IMR-90 (cell line): ENCODE measurements around the gene AXIN1. TPM values are rescaled to one million over a fixed set of nuclear protein-coding genes. Genes with fewer than 3 reads are reported as not detected.

Source experiments
- ATAC-seq: fragments of 200-7000 bp; cut with Tn5 transposase; 2 replicates; pipeline ENCODE4 v1.9.1; 2020; ENCODE audit warnings: low read depth, mild to moderate bottlenecking, moderate library complexity
- BruUV-seq: library from RNA; stranded (reverse); fragments of 400-500 nt; replicated peaks from 2 replicates; lab custom pipeline; 2021; lab: Mats Ljungman, UMichigan
- CTCF ChIA-PET: fragments of 300-600 bp; formaldehyde crosslinking; extraction: SDS; loops from one replicate; lab custom pipeline; 2021; ENCODE audit warnings: antibody characterized with exemption; lab: Yijun Ruan, JAX
- POLR2A ChIA-PET: fragments of 300-600 bp; sonication (Branson Sonifier 250); formaldehyde crosslinking; loops from one replicate; lab custom pipeline; 2022; ENCODE audit warnings: antibody characterized with exemption; ENCODE audit not compliant: unreplicated experiment; lab: Charles Lee
- DNase-seq: peaks from one replicate; pipeline ENCODE4 v3.0.0; 2013
- H2AFZ ChIP-seq: replicated peaks from 2 replicates; pipeline ENCODE3; 2013; ENCODE audit warnings: low read length, mild to moderate bottlenecking; ENCODE audit not compliant: poor library complexity
- H2AK5ac ChIP-seq: 2 replicates; pipeline ENCODE4 v1.6.1; 2013; ENCODE audit warnings: low read depth, low read length, inconsistent platforms
- H2AK9ac ChIP-seq: replicated peaks from 2 replicates; pipeline ENCODE3; 2013; ENCODE audit warnings: mild to moderate bottlenecking, low read depth, low read length, moderate library complexity; ENCODE audit not compliant: poor library complexity
- H2BK120ac ChIP-seq: 2 replicates; pipeline ENCODE4 v1.6.1; 2013; ENCODE audit warnings: low read depth, low read length, inconsistent platforms
- H2BK15ac ChIP-seq: 3 replicates; pipeline ENCODE4 v1.6.1; 2013; ENCODE audit warnings: low read depth, low read length, inconsistent platforms
- H2BK20ac ChIP-seq: 2 replicates; pipeline ENCODE4 v1.6.1; 2013; ENCODE audit warnings: low read depth, mild to moderate bottlenecking, inconsistent platforms, low read length, moderate library complexity
- H2BK5ac ChIP-seq: 2 replicates; pipeline ENCODE4 v1.6.1; 2013; ENCODE audit warnings: mild to moderate bottlenecking, low read depth, low read length, inconsistent platforms; ENCODE audit not compliant: poor library complexity, severe bottlenecking
- H3K14ac ChIP-seq: replicated peaks from 2 replicates; pipeline ENCODE4 v1.6.1; 2013; ENCODE audit warnings: low read depth, low read length, inconsistent platforms
- H3K18ac ChIP-seq: 2 replicates; pipeline ENCODE4 v1.6.1; 2013; ENCODE audit warnings: low read depth, low read length, control low read depth
- H3K23ac ChIP-seq: 2 replicates; pipeline ENCODE4 v1.6.1; 2013; ENCODE audit warnings: low read depth, low read length, inconsistent platforms
- H3K27ac ChIP-seq: 2 replicates; pipeline ENCODE4 v1.5.1; 2013; ENCODE audit warnings: mild to moderate bottlenecking, control low read depth, low read length; ENCODE audit not compliant: insufficient read depth
- H3K27me3 ChIP-seq: 2 replicates; pipeline ENCODE4 v1.6.1; 2013; ENCODE audit warnings: low read length; ENCODE audit not compliant: control insufficient read depth, insufficient read depth
- H3K36me3 ChIP-seq: 2 replicates; pipeline ENCODE4 v1.6.1; 2013; ENCODE audit warnings: low read length, mixed read lengths; ENCODE audit not compliant: control insufficient read depth, insufficient read depth
- H3K4ac ChIP-seq: 2 replicates; pipeline ENCODE4 v1.6.1; 2013; ENCODE audit warnings: low read depth, low read length, inconsistent platforms
- H3K4me1 ChIP-seq: 2 replicates; pipeline ENCODE4 v1.6.1; 2013; ENCODE audit warnings: low read length, mixed read lengths; ENCODE audit not compliant: control insufficient read depth, insufficient read depth
- H3K4me2 ChIP-seq: 2 replicates; pipeline ENCODE4 v1.6.1; 2013; ENCODE audit warnings: low read depth, mild to moderate bottlenecking, control low read depth, low read length, moderate library complexity
- H3K4me3 ChIP-seq: 2 replicates; pipeline ENCODE4 v1.5.1; 2013; ENCODE audit warnings: low read depth, mild to moderate bottlenecking, control low read depth, low read length, moderate library complexity; ENCODE audit not compliant: insufficient read depth
- H3K56ac ChIP-seq: 2 replicates; pipeline ENCODE4 v1.6.1; 2013; ENCODE audit warnings: low read length, inconsistent platforms; ENCODE audit not compliant: insufficient read depth; ENCODE audit errors: extremely low read depth
- H3K79me1 ChIP-seq, 2 experiments: 2 replicates each; pipeline ENCODE4 v1.6.1; 2013; ENCODE audit warnings: low read length in 2 of 2, inconsistent platforms in 1 of 2, low read depth in 1 of 2
- H3K9ac ChIP-seq: 2 replicates; pipeline ENCODE4 v1.6.1; 2013; ENCODE audit warnings: low read depth, low read length, control low read depth
- H3K9me1 ChIP-seq: 2 replicates; pipeline ENCODE4 v1.6.1; 2013; ENCODE audit warnings: low read length, inconsistent platforms; ENCODE audit not compliant: insufficient read depth
- H3K9me3 ChIP-seq: 2 replicates; pipeline ENCODE4 v1.6.1; 2013; ENCODE audit warnings: low read length; ENCODE audit not compliant: control insufficient read depth, insufficient read depth
- H4K20me1 ChIP-seq: 2 replicates; pipeline ENCODE4 v1.6.1; 2013; ENCODE audit warnings: low read length, inconsistent platforms; ENCODE audit not compliant: insufficient read depth
- H4K5ac ChIP-seq: 2 replicates; pipeline ENCODE4 v1.6.1; 2013; ENCODE audit warnings: mild to moderate bottlenecking, low read depth, low read length, control low read depth
- H4K8ac ChIP-seq, 2 experiments: 2 replicates each; pipeline ENCODE4 v1.6.1; 2013; ENCODE audit warnings: low read depth in 2 of 2, low read length in 2 of 2, control low read depth in 1 of 2, inconsistent platforms in 1 of 2
- H4K91ac ChIP-seq: 2 replicates; pipeline ENCODE4 v1.6.1; 2013; ENCODE audit warnings: low read depth, low read length, inconsistent platforms; ENCODE audit not compliant: insufficient read depth
- BHLHE40 ChIP-seq: fragments of 150-350 bp; IDR thresholded peaks from 2 replicates; pipeline ENCODE4 v1.6.1; 2016; ENCODE audit warnings: mild to moderate bottlenecking, low read depth, low read length
- CHD1 ChIP-seq: IDR thresholded peaks from 2 replicates; pipeline ENCODE4 v1.6.1; 2012; ENCODE audit warnings: low read depth, low read length, improper control_type of control experiment
- FOS ChIP-seq: fragments of 150-350 bp; IDR thresholded peaks from 2 replicates; pipeline ENCODE4 v1.6.1; 2016; ENCODE audit warnings: low read depth, low read length
- MAZ ChIP-seq: IDR thresholded peaks from 2 replicates; pipeline ENCODE4 v1.6.1; 2012; ENCODE audit warnings: low read depth, mild to moderate bottlenecking, low read length, improper control_type of control experiment, moderate library complexity, borderline replicate concordance
- MXI1 ChIP-seq: IDR thresholded peaks from 2 replicates; pipeline ENCODE4 v1.6.1; 2012; ENCODE audit warnings: low read depth, mild to moderate bottlenecking, low read length, moderate library complexity, borderline replicate concordance
- RAD21 ChIP-seq: IDR thresholded peaks from 2 replicates; pipeline ENCODE4 v1.6.1; 2012; ENCODE audit warnings: low read length, improper control_type of control experiment
- RCOR1 ChIP-seq: IDR thresholded peaks from 2 replicates; pipeline ENCODE4 v1.6.1; 2012; ENCODE audit warnings: mild to moderate bottlenecking, low read length, improper control_type of control experiment; ENCODE audit not compliant: insufficient replicate concordance
- WGBS, 2 experiments: methylation state at CpG; one replicate each; pipeline versions ENCODE4 v1.1.5 to v1.1.7; 2013; ENCODE audit warnings: missing lambda C conversion rate in 2 of 2; ENCODE audit not compliant: insufficient read length in 1 of 2; ENCODE audit errors: extremely low coverage in 2 of 2; 5-methylcytosine and 5-hydroxymethylcytosine counted together
- dilution Hi-C: fragments of 300-500 bp; cut with HindIII; formaldehyde crosslinking; loops from one replicate; pipeline ENCODE4 v1.14.3; 2018; ENCODE audit warnings: low sequenced_read_pairs; ENCODE audit not compliant: unreplicated experiment
- in situ Hi-C: fragments of 300-500 bp; cut with MboI; formaldehyde crosslinking; loops from 3 replicates; pipeline ENCODE4 v1.14.3; 2019; ENCODE audit warnings: low sequenced_read_pairs, inconsistent platforms, mixed read lengths
- intact Hi-C: fragments of 100-400 bp; cut with micrococcal nuclease; formaldehyde crosslinking; loops from 2 replicates; pipeline ENCODE4 v1.10.0; 2022
- polyA plus RNA-seq, 3 experiments: library from polyadenylated mRNA; depleted of rRNA; stranded (reverse); fragments of >200 nt; gene quantifications; 2 replicates each; pipeline ENCODE4 v1.2.3, GENCODE V29; 2012; ENCODE audit warnings: low replicate concordance in 1 of 3
- total RNA-seq: library from RNA; depleted of rRNA; stranded (reverse); fragments of >200 nt; gene quantifications from 2 replicates; pipeline ENCODE4 v1.2.3, GENCODE V29; 2012
- TF ChIP-seq, protein P1 (sequence below): fragments of 150-350 bp; IDR thresholded peaks from 2 replicates; pipeline ENCODE4 v1.6.1; 2016; ENCODE audit warnings: low read depth, mild to moderate bottlenecking, low read length, moderate library complexity, borderline replicate concordance
- TF ChIP-seq, protein P2 (sequence below): fragments of 150-350 bp; IDR thresholded peaks from 2 replicates; pipeline ENCODE4 v1.6.1; 2017; ENCODE audit warnings: mild to moderate bottlenecking, antibody characterized with exemption, low read length, low read depth

AXIN1 gene
- total and polyA plus RNA-seq, 2 of the 4 experiments (the other 2 are of a cell fraction) = 10.9 to 14.2 TPM

DNA sequence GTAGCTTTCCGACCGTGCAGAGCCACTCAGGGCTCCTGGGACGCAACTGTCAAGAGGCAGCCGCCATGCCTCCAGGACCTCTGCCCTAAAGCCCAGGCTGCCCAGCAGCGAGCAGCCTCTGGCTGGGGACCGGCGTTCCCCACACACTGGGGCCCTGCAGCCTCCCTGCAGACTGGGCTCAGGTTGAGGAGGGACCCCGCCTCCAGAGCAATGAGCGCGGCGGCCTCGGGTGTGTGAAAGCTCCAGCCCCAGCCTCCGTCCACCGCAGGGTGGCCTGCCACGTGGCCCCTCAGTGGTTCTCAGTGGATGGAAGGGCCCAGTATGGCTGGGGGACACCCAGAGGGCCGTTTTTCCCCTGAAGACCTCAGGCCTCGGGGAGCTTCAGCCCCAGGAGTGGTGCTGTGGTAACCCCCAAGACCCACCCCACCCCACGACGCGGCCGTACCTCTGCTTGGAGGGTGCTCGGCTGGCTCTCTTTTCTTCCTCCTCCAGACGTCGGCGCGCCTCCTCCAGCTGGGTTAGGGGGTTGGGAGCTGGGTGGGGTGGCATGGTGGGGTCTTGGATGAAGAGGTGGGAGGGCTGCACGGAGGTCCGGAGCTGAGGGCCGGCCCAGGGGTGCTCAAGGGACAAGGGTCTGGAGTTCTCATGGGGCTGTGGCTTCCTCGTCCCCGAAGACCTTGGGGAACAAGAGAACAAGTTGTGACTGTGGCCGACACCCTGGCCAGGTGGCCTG is 59.3 kb downstream of the AXIN1 start:
- 94% methylated on average over 10 of the region's 32 CpGs; no CpG with 5 or more reads in 1 of the 2 experiments for WGBS, 2 experiments
- TF ChIP-seq BHLHE40 (no peak), RAD21 (no peak), FOS (no peak), MAZ (no peak), RCOR1 (no peak), CHD1 (no peak), MXI1 (no peak)
- TF ChIP-seq, protein P1, sequence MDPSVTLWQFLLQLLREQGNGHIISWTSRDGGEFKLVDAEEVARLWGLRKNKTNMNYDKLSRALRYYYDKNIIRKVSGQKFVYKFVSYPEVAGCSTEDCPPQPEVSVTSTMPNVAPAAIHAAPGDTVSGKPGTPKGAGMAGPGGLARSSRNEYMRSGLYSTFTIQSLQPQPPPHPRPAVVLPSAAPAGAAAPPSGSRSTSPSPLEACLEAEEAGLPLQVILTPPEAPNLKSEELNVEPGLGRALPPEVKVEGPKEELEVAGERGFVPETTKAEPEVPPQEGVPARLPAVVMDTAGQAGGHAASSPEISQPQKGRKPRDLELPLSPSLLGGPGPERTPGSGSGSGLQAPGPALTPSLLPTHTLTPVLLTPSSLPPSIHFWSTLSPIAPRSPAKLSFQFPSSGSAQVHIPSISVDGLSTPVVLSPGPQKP = no peak
- TF ChIP-seq, protein P2, sequence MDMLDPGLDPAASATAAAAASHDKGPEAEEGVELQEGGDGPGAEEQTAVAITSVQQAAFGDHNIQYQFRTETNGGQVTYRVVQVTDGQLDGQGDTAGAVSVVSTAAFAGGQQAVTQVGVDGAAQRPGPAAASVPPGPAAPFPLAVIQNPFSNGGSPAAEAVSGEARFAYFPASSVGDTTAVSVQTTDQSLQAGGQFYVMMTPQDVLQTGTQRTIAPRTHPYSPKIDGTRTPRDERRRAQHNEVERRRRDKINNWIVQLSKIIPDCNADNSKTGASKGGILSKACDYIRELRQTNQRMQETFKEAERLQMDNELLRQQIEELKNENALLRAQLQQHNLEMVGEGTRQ = no peak
- CTCF ChIA-PET = no interaction called here
- Histone ChIP-seq H4K8ac (no peak overlapping the region), H3K36me3 (peaks cover 50% of the 10 kb centered on the region), H3K79me1 (no peaks in the 10 kb centered on the region), H2AFZ (no peak overlapping the region), H3K9me3 (no peaks in the 10 kb centered on the region), H2AK5ac (no peak overlapping the region), H4K5ac (no peak overlapping the region), H3K9me1 (no peaks in the 10 kb centered on the region), H3K27me3 (no peaks in the 10 kb centered on the region), H2AK9ac (no peak overlapping the region), H2BK20ac (no peak overlapping the region), H3K4ac (no peak overlapping the region), H3K4me3 (no peak overlapping the region), H3K9ac (no peak overlapping the region), H3K14ac (no peak overlapping the region), H2BK15ac (no peak overlapping the region), H4K20me1 (no peaks in the 10 kb centered on the region; the same call in 1 of the 2 replicates), H2BK120ac (no peak overlapping the region), H3K4me1 (no peaks in the 10 kb centered on the region), H2BK5ac (no peak overlapping the region), H4K91ac (no peak overlapping the region), H3K27ac (no peak overlapping the region), H3K23ac (no peak overlapping the region), H3K18ac (no peak overlapping the region), H3K4me2 (no peak overlapping the region), H3K56ac (no peak overlapping the region)
- dilution Hi-C loops (no loop called here), in situ Hi-C loops (no loop called here), intact Hi-C loops (no loop called here)
- POLR2A ChIA-PET = no interaction called here
- BruUV-seq = no TSS peak
- ATAC-seq (no peak), DNase-seq (no peak)
